GM12878 (cell line): ENCODE measurements around the gene ABI1. TPM values are rescaled to one million over a fixed set of nuclear protein-coding genes. Genes with fewer than 3 reads are reported as not detected.

Source experiments
- ATAC-seq: fragments of 200-7000 bp; cut with Tn5 transposase; 3 replicates; pipeline ENCODE4 v1.9.1; 2020; ENCODE audit warnings: mild to moderate bottlenecking, moderate library complexity
- BruUV-seq: library from RNA; stranded (reverse); fragments of 400-500 nt; replicated peaks from 2 replicates; lab custom pipeline; 2021; lab: Mats Ljungman, UMichigan
- CTCF ChIA-PET: fragments of 300-600 bp; sonication (Branson Sonifier 250); formaldehyde crosslinking; extraction: SDS; loops from one replicate; lab custom pipeline; 2021; ENCODE audit warnings: inconsistent platforms; lab: Yijun Ruan, JAX
- POLR2A ChIA-PET: fragments of 350-600 bp; formaldehyde crosslinking; extraction: SDS; loops from one replicate; lab custom pipeline; 2021; ENCODE audit warnings: inconsistent platforms; lab: Charles Lee
- RAD21 ChIA-PET: fragments of 300-600 bp; sonication (Branson Sonifier 250); formaldehyde crosslinking; loops from one replicate; lab custom pipeline; 2023; ENCODE audit warnings: antibody characterized with exemption; ENCODE audit not compliant: unreplicated experiment; lab: Charles Lee
- SMC1A ChIA-PET: fragments of 300-600 bp; sonication (Branson Sonifier 250); formaldehyde crosslinking; loops from one replicate; lab custom pipeline; 2023; ENCODE audit not compliant: unreplicated experiment, uncharacterized antibody; lab: Charles Lee
- DNase-seq: peaks from one replicate; pipeline ENCODE4 v3.0.0-alpha.2; 2011; ENCODE audit warnings: low read depth, low spot score
- FAIRE-seq: peaks from 3 replicates; lab custom pipeline; 2011; peaks lifted over from hg19 to GRCh38; lab: Jason Lieb, UNC
- H2AFZ ChIP-seq: 2 replicates; pipeline ENCODE4 v1.6.0; 2011; ENCODE audit warnings: low read depth, low read length, control low read depth; ENCODE audit not compliant: control insufficient read depth
- H3K27ac ChIP-seq: 2 replicates; pipeline ENCODE4 v1.5.1; 2011; ENCODE audit warnings: control low read depth; ENCODE audit not compliant: control insufficient read depth, insufficient read depth
- H3K27me3 ChIP-seq, 2 experiments: replicated peaks in 1 of 2; 2 replicates each; pipeline versions ENCODE4 v1.6.0 to v1.6.1; 2011; ENCODE audit warnings: low read length in 1 of 2; ENCODE audit not compliant: control insufficient read depth in 2 of 2, insufficient read depth in 2 of 2
- H3K36me3 ChIP-seq, 2 experiments: 2 replicates each; pipeline ENCODE4 v1.5.1; 2011; ENCODE audit warnings: low read length in 1 of 2; ENCODE audit not compliant: control insufficient read depth in 2 of 2, insufficient read depth in 2 of 2
- H3K4me1 ChIP-seq: 2 replicates; pipeline ENCODE4 v1.6.1; 2011; ENCODE audit warnings: mild to moderate bottlenecking, low read length, moderate library complexity, mixed read lengths; ENCODE audit not compliant: control insufficient read depth, insufficient read depth
- H3K4me2 ChIP-seq: 2 replicates; pipeline ENCODE4 v1.6.0; 2011; ENCODE audit warnings: control low read depth; ENCODE audit not compliant: control insufficient read depth, insufficient read depth
- H3K4me3 ChIP-seq: fragments of 200-600 bp; sonication (generic); 2 replicates; pipeline ENCODE4 v1.5.1; 2016
- H3K79me2 ChIP-seq: 2 replicates; pipeline ENCODE4 v1.6.0; 2011; ENCODE audit warnings: low read length; ENCODE audit not compliant: control insufficient read depth, insufficient read depth
- H3K9ac ChIP-seq: 2 replicates; pipeline ENCODE4 v1.8.0; 2011; ENCODE audit warnings: low read length, control low read depth, mixed read lengths; ENCODE audit not compliant: control insufficient read depth, insufficient read depth
- H3K9me3 ChIP-seq: replicated peaks from 3 replicates; pipeline ENCODE4 v1.5.1; 2011; ENCODE audit warnings: mild to moderate bottlenecking, low read length; ENCODE audit not compliant: control insufficient read depth, insufficient read depth
- H4K20me1 ChIP-seq: 2 replicates; pipeline ENCODE4 v1.6.0; 2011; ENCODE audit not compliant: control insufficient read depth, insufficient read depth
- ATF3 ChIP-seq: IDR thresholded peaks from 2 replicates; pipeline ENCODE4 v1.6.1; 2011; ENCODE audit warnings: low read depth, mild to moderate bottlenecking, low read length, moderate library complexity, borderline replicate concordance; ENCODE audit errors: extremely low read depth
- ATF7 ChIP-seq: fragments of 450-650 bp; IDR thresholded peaks from 2 replicates; pipeline ENCODE4 v1.6.1; 2016; ENCODE audit warnings: low read depth, mild to moderate bottlenecking
- CREM ChIP-seq: IDR thresholded peaks from 2 replicates; pipeline ENCODE4 v1.6.1; 2014; ENCODE audit warnings: antibody characterized with exemption, low read depth
- DPF2 ChIP-seq: fragments of 450-650 bp; IDR thresholded peaks from 2 replicates; pipeline ENCODE4 v1.6.1; 2017; ENCODE audit warnings: mild to moderate bottlenecking
- EED ChIP-seq: sonication (generic); IDR thresholded peaks from 2 replicates; pipeline ENCODE4 v1.6.1; 2016; ENCODE audit warnings: antibody characterized with exemption, low read depth
- IKZF1 ChIP-seq: fragments of 450-650 bp; conservative IDR thresholded peaks from 2 replicates; pipeline ENCODE4 v1.6.1; 2017; ENCODE audit warnings: antibody characterized with exemption, mild to moderate bottlenecking
- IKZF2 ChIP-seq, 2 experiments: fragments of 450-650 bp; IDR thresholded peaks; 2 replicates each; pipeline ENCODE4 v1.6.1; 2017; ENCODE audit warnings: mild to moderate bottlenecking in 2 of 2, moderate library complexity in 2 of 2
- JUNB ChIP-seq: IDR thresholded peaks from 2 replicates; pipeline ENCODE4 v1.6.1; 2016; ENCODE audit warnings: antibody characterized with exemption, mild to moderate bottlenecking
- NFIC ChIP-seq: IDR thresholded peaks from 2 replicates; pipeline ENCODE4 v1.6.1; 2012; ENCODE audit warnings: low read depth, mild to moderate bottlenecking, inconsistent platforms, low read length, moderate library complexity
- POLR2A ChIP-seq: IDR thresholded peaks from 2 replicates; pipeline ENCODE4 v1.6.1; 2011; ENCODE audit warnings: low read depth, mild to moderate bottlenecking, low read length
- REST ChIP-seq: IDR thresholded peaks from 2 replicates; pipeline ENCODE4 v1.6.1; 2012; ENCODE audit warnings: mild to moderate bottlenecking, low read depth, low read length
- RUNX3 ChIP-seq: IDR thresholded peaks from 2 replicates; pipeline ENCODE4 v1.6.1; 2012; ENCODE audit warnings: low read length, inconsistent platforms
- SPI1 ChIP-seq: IDR thresholded peaks from 2 replicates; pipeline ENCODE4 v1.6.1; 2011; ENCODE audit warnings: low read depth, mild to moderate bottlenecking, low read length, moderate library complexity, borderline replicate concordance; ENCODE audit not compliant: insufficient read depth
- ZNF384 ChIP-seq: IDR thresholded peaks from 2 replicates; pipeline ENCODE4 v1.6.1; 2012; ENCODE audit warnings: low read depth, mild to moderate bottlenecking, low read length, improper control_type of control experiment, borderline replicate concordance
- WGBS: methylation state at CpG from one replicate; pipeline ENCODE4 v1.1.6; 2016; ENCODE audit warnings: low lambda C conversion rate; ENCODE audit not compliant: insufficient replicate concordance, insufficient coverage; ENCODE audit errors: missing lambda C conversion rate; 5-methylcytosine and 5-hydroxymethylcytosine counted together
- in situ Hi-C: fragments of 300-500 bp; cut with MboI; formaldehyde crosslinking; loops from 9 replicates; pipeline ENCODE4 v1.14.3; 2018; ENCODE audit warnings: mixed read lengths
- intact Hi-C: fragments of 100-400 bp; cut with micrococcal nuclease; formaldehyde crosslinking; loops from one replicate; pipeline ENCODE4 v1.14.2; 2022; ENCODE audit not compliant: unreplicated experiment
- polyA plus RNA-seq, 11 experiments: library from polyadenylated mRNA; depleted of rRNA in 4 of 11; unstranded in 6 of 11; stranded (reverse) in 5 of 11; fragments of >200 nt; fragmentation: Nextera tagmentation in 4 of 11; fragmentation: Illumina TruSeq in 1 of 11; extraction: Ambion mirVana in 4 of 11; extraction: Trizol in 1 of 11; gene quantifications; 1 replicate in 1 of 11; 2 replicates in 10 of 11; pipeline versions ENCODE4 v1.2.1 to v1.2.3, GENCODE V29; 2011 to 2016; ENCODE audit warnings: inconsistent platforms in 2 of 11, missing spikeins in 2 of 11, low read depth in 1 of 11
- total RNA-seq, 4 experiments: library from RNA; depleted of rRNA in 3 of 4; stranded (reverse); fragments of >200 nt in 3 of 4; fragmentation: Illumina TruSeq in 1 of 4; extraction: Trizol in 1 of 4; gene quantifications; 2 replicates each; pipeline versions ENCODE4 v1.2.1 to v1.2.3, GENCODE V29; 2013 to 2021

The ABI1 gene
- total and polyA plus RNA-seq, 10 of the 15 experiments (the other 5 are each of a cell fraction or from before 2014, with no cell fraction given), result 31.2 to 73.2 (median 50.7) TPM

- Histone ChIP-seq H3K9ac (no peak overlapping the region), H3K79me2 (peaks cover 78% of the 10 kb centered on the region), H3K4me2 (peak overlapping the region; percentile 53), H3K36me3 (peaks cover 0 to 6% of the 10 kb centered on the region in 2 experiments; a peak in 3 of 4 replicates), H3K27ac (peak overlapping the region; percentile 58), H3K4me3 (peak overlapping the region; percentile 13; the same call in 1 of the 2 replicates), H4K20me1 (no peaks in the 10 kb centered on the region), H3K9me3 (no peaks in the 10 kb centered on the region; the same call in 2 of the 3 replicates), H2AFZ (no peak overlapping the region), H3K27me3 (no peaks in the 10 kb centered on the region), H3K4me1 (peaks cover 34% of the 10 kb centered on the region)
- in situ Hi-C loops, result no loop called here
- SMC1A ChIA-PET, result interaction anchor here (0.7 to 4.3 kb wide), 28 partner anchors 9 to 100 kb away, joined by 3 to 31 read pairs (median 6); no protein-coding TSS in a partner anchor
- intact Hi-C loops, result no loop called here
- RAD21 ChIA-PET, result interaction anchor here (0.6 to 2.4 kb wide), 15 partner anchors 7 to 100 kb away, joined by 3 to 17 read pairs (median 4); no protein-coding TSS in a partner anchor
- no TSS peak for BruUV-seq
- CTCF ChIA-PET, result interaction anchor here (0.6 to 2.3 kb wide), 17 partner anchors 8 to 373 kb away, joined by 3 to 13 read pairs (median 4); partner anchors contain the start of genes ABI1 and YME1L1
- TF ChIP-seq REST, result no peak
- no peak for TF ChIP-seq ZNF384
- peak; percentile 18; the same call in 1 of the 2 replicates for TF ChIP-seq EED
- peak; percentile 39; the same call in 1 of the 2 replicates for TF ChIP-seq CREM
- peak; percentile 54 for TF ChIP-seq RUNX3
- TF ChIP-seq ATF7, result 0 out of 2 replicates have a peak, but pooled peaks have one; percentile 9
- TF ChIP-seq IKZF1, result peak; percentile 45
- TF ChIP-seq SPI1, result peak; percentile 41; the same call in 1 of the 2 replicates
- TF ChIP-seq NFIC, result peak; percentile 18; the same call in 1 of the 2 replicates
- no peak for TF ChIP-seq ATF3
- 0 out of 2 replicates have a peak, but pooled peaks have one; percentile 27 for TF ChIP-seq DPF2
- TF ChIP-seq IKZF2 (IDR thresholded peaks at IDR 0.05), result peak; percentile 28 to 52; a peak in 3 of 4 replicates
- TF ChIP-seq POLR2A, result 0 out of 2 replicates have a peak, but pooled peaks have one; percentile 9
- peak; percentile 62 for TF ChIP-seq JUNB
- FAIRE-seq (no peak), DNase-seq (peak; percentile 69), ATAC-seq (peak; percentile 88)
- 4% methylated on average over 4 of the region's 4 CpGs for WGBS
- POLR2A ChIA-PET, result interaction anchor here (0.6 to 2.7 kb wide), 13 partner anchors 9 to 84 kb away, joined by 3 to 14 read pairs (median 5); partner anchors contain the start of gene ABI1
Observed at GRCh38 chr10:26780793-26781601, 79.8 kb downstream of the ABI1 start.
